GM23338 (cell line): ENCODE results near the gene PXDN. TPM values are rescaled to one million over a fixed set of nuclear protein-coding genes. Genes with fewer than 3 reads are reported as not detected.

ENCODE experiments used
- ATAC-seq: fragments of 200-7000 bp; cut with Tn5 transposase; 3 replicates; pipeline ENCODE4 v1.9.1; 2020
- DNase-seq: peaks from one replicate; pipeline ENCODE4 v3.0.0-alpha.2; 2015; ENCODE audit warnings: low spot score
- H2AFZ ChIP-seq: fragments of 200-600 bp; sonication (generic); 2 replicates; pipeline ENCODE4 v1.8.0; 2016; ENCODE audit warnings: antibody characterized with exemption, mild to moderate bottlenecking, moderate library complexity
- H3F3A ChIP-seq: fragments of 200-600 bp; sonication (generic); replicated peaks from 2 replicates; pipeline ENCODE4 v1.8.0; 2017; ENCODE audit warnings: antibody characterized with exemption, mixed run types, low read depth
- H3K27ac ChIP-seq: fragments of 200-600 bp; sonication (generic); 2 replicates; pipeline ENCODE4 v1.6.1; 2016; ENCODE audit warnings: low read depth
- H3K27me3 ChIP-seq: fragments of 200-600 bp; sonication (generic); 2 replicates; pipeline ENCODE4 v1.8.0; 2016; ENCODE audit warnings: mild to moderate bottlenecking, mixed run types, moderate library complexity; ENCODE audit not compliant: insufficient read depth
- H3K36me3 ChIP-seq: fragments of 200-600 bp; sonication (generic); 2 replicates; pipeline ENCODE4 v1.8.0; 2016; ENCODE audit warnings: mild to moderate bottlenecking; ENCODE audit not compliant: insufficient read depth
- H3K4me1 ChIP-seq: fragments of 200-600 bp; sonication (generic); 2 replicates; pipeline ENCODE4 v1.8.0; 2016; ENCODE audit warnings: mild to moderate bottlenecking, moderate library complexity; ENCODE audit not compliant: insufficient read depth
- H3K4me2 ChIP-seq: fragments of 200-600 bp; sonication (generic); 2 replicates; pipeline ENCODE4 v1.7.1; 2017; ENCODE audit warnings: mixed run types
- H3K4me3 ChIP-seq: fragments of 200-600 bp; sonication (generic); 2 replicates; pipeline ENCODE4 v1.6.1; 2016; ENCODE audit warnings: mixed run types
- H3K79me2 ChIP-seq: fragments of 200-600 bp; sonication (generic); replicated peaks from 2 replicates; pipeline ENCODE4 v1.8.0; 2017; ENCODE audit warnings: mild to moderate bottlenecking; ENCODE audit not compliant: insufficient read depth
- H3K9me2 ChIP-seq: fragments of 200-600 bp; sonication (generic); 2 replicates; pipeline ENCODE4 v1.8.0; 2017; ENCODE audit not compliant: insufficient read depth
- H4K20me1 ChIP-seq: fragments of 200-600 bp; sonication (generic); replicated peaks from 2 replicates; pipeline ENCODE4 v1.8.0; 2017; ENCODE audit warnings: mild to moderate bottlenecking; ENCODE audit not compliant: insufficient read depth
- H3K27ac Mint-ChIP-seq: 2 replicates; pipeline ENCODE4 v1.8.0; 2020; ENCODE audit warnings: inconsistent platforms, mild to moderate bottlenecking, moderate library complexity, mixed read lengths
- H3K27me3 Mint-ChIP-seq: 3 replicates; pipeline ENCODE4 v1.8.0; 2022; ENCODE audit warnings: low read depth, mild to moderate bottlenecking, moderate library complexity, mixed read lengths, inconsistent platforms; ENCODE audit not compliant: insufficient read depth, poor library complexity
- H3K36me3 Mint-ChIP-seq: 3 replicates; pipeline ENCODE4 v1.8.0; 2021; ENCODE audit warnings: low read depth, mild to moderate bottlenecking, inconsistent platforms, moderate library complexity, mixed read lengths
- H3K4me1 Mint-ChIP-seq: 3 replicates; pipeline ENCODE4 v1.8.0; 2020; ENCODE audit warnings: mild to moderate bottlenecking, inconsistent platforms, mixed read lengths
- H3K4me3 Mint-ChIP-seq: 3 replicates; pipeline ENCODE4 v1.8.0; 2021; ENCODE audit warnings: moderate library complexity, mild to moderate bottlenecking, inconsistent platforms, mixed read lengths
- H3K9me3 Mint-ChIP-seq: 3 replicates; pipeline ENCODE4 v1.8.0; 2020; ENCODE audit warnings: moderate library complexity, mild to moderate bottlenecking, inconsistent platforms, mixed read lengths
- CREB1 ChIP-seq: fragments of 250-450 bp; sonication (Bioruptor Pico); IDR thresholded peaks from 2 replicates; pipeline ENCODE4 v1.5.0; 2020; ENCODE audit warnings: low read depth, mild to moderate bottlenecking, moderate library complexity
- CTCF ChIP-seq, 2 experiments: fragments of 200-600 bp in 1 of 2; sonication (generic) in 1 of 2; conservative IDR thresholded peaks; 2 replicates each; pipeline versions ENCODE4 v1.5.1 to v1.6.1; 2016 to 2017; ENCODE audit warnings: antibody characterized with exemption in 2 of 2, low read depth in 2 of 2, mild to moderate bottlenecking in 2 of 2, moderate library complexity in 1 of 2
- ETS1 ChIP-seq: IDR thresholded peaks from 2 replicates; pipeline ENCODE4 v1.6.1; 2016; ENCODE audit warnings: antibody characterized with exemption
- EZH2 ChIP-seq: fragments of 200-600 bp; sonication (generic); IDR thresholded peaks from one replicate; pipeline ENCODE4 v1.8.0; 2017; ENCODE audit warnings: antibody characterized with exemption, mild to moderate bottlenecking, low read depth; ENCODE audit not compliant: unreplicated experiment
- POLR2AphosphoS5 ChIP-seq: IDR thresholded peaks from 2 replicates; pipeline ENCODE4 v1.6.1; 2016; ENCODE audit warnings: antibody characterized with exemption, low read depth
- STAT1 ChIP-seq: IDR thresholded peaks from one replicate; pipeline ENCODE4 v1.6.1; 2016; ENCODE audit warnings: antibody characterized with exemption; ENCODE audit not compliant: unreplicated experiment
- ZNF114 ChIP-seq: fragments of 250-450 bp; sonication (Bioruptor Pico); IDR thresholded peaks from 2 replicates; pipeline ENCODE4 v1.5.0; 2020; ENCODE audit warnings: mild to moderate bottlenecking, moderate library complexity
- ZNF331 ChIP-seq: fragments of 250-450 bp; sonication (Bioruptor Pico); IDR thresholded peaks from 2 replicates; pipeline ENCODE4 v1.5.0; 2020; ENCODE audit warnings: low read depth, mild to moderate bottlenecking, moderate library complexity
- ZNF462 ChIP-seq: fragments of 250-450 bp; sonication (Bioruptor Pico); IDR thresholded peaks from 2 replicates; pipeline ENCODE4 v1.5.0; 2020; ENCODE audit warnings: mild to moderate bottlenecking, moderate library complexity
- polyA plus RNA-seq: library from polyadenylated mRNA; unstranded; fragments of >200 nt; fragmentation: Nextera tagmentation; extraction: Ambion mirVana; gene quantifications from 2 replicates; pipeline ENCODE4 v1.2.1, GENCODE V29; 2016
- total RNA-seq: library from RNA; depleted of rRNA; stranded (reverse); fragments of >200 nt; shearing (Covaris generic); gene quantifications from 2 replicates; pipeline ENCODE4 v1.2.3, GENCODE V29; 2014

PXDN gene
- total and polyA plus RNA-seq, 2 experiments from 2014 or later = 42.2 to 225 TPM

- no peak for TF ChIP-seq ZNF462
Observed at GRCh38 chr2:1654696-1655374, 89.5 kb downstream of the PXDN start (continued).

- H3K36me3 ChIP-seq = peaks cover 20% of the 10 kb centered on the region
- DNase-seq = no peak
- TF ChIP-seq CTCF (conservative IDR thresholded peaks at IDR 0.05; ENCODE audit: low read depth in 2 of 2) = no peak
- TF ChIP-seq ZNF114 (CRISPR knock-in tag) = no peak
- TF ChIP-seq STAT1 = no peak
- no peak for TF ChIP-seq ETS1
- no peak for TF ChIP-seq EZH2
- no peak for TF ChIP-seq ZNF331
- TF ChIP-seq CREB1 (CRISPR knock-in tag) = no peak
- TF ChIP-seq POLR2AphosphoS5 = no peak
Observed at GRCh38 chr2:1653956-1654695, 90.2 kb downstream of the PXDN start.

More at GRCh38 chr2:1653956-1654695, 90.2 kb downstream of the PXDN start:
- ATAC-seq = no peak
- Histone ChIP-seq H3K27me3 (no peaks in the 10 kb centered on the region), H3K4me1 (no peaks in the 10 kb centered on the region), H3K79me2 (no peaks in the 10 kb centered on the region), H3K9me2 (no peaks in the 10 kb centered on the region), H2AFZ (no peak overlapping the region), H3K4me2 (no peak overlapping the region), H3K27ac (no peak overlapping the region), H3F3A (no peaks in the 10 kb centered on the region), H3K4me3 (no peak overlapping the region), H4K20me1 (peaks cover 4% of the 10 kb centered on the region; the same call in 1 of the 2 replicates)
- H3K9me3 Mint-ChIP-seq = no peaks in the 10 kb centered on the region; the same call in 2 of the 3 replicates
- no peak overlapping the region for H3K27ac Mint-ChIP-seq
- peaks cover 14% of the 10 kb centered on the region; the same call in 2 of the 3 replicates for H3K4me1 Mint-ChIP-seq
- no peak overlapping the region for H3K4me3 Mint-ChIP-seq
- peaks cover 6% of the 10 kb centered on the region for H3K27me3 Mint-ChIP-seq
- peaks cover 26% of the 10 kb centered on the region for H3K36me3 Mint-ChIP-seq
